ENCODE measurements around the gene LRRC45. TPM values are rescaled to one million over a fixed set of nuclear protein-coding genes. Genes with fewer than 3 reads are reported as not detected.

Gene LRRC45
- total and polyA plus RNA-seq, 9 of the 15 experiments (the other 6 are each of a cell fraction or from before 2014, with no cell fraction given): 3.5 to 21.5 (median 11.2) TPM; not detected in 2

DNA sequence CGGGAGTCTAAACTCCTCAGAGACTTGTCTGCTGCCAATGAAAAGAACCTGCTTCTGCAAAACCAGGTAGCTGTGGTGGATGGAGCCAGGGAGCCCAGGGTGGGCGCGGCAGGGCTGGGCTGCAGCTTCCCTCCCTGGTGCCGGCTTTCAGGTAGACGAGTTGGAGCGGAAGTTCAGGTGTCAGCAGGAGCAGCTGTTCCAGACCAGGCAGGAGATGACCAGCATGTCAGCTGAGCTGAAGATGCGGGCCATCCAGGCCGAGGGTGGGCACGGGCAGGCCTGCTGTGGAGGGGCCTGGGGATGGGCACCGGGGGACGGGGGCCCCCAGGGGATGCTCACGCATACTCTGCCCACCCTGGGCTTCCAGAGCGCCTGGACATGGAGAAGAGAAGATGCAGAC lies 5.1 kb downstream of the LRRC45 start (continued):
- no peak for TF ChIP-seq ETV5 (CRISPR knock-in tag; IDR thresholded peaks at IDR 0.05; ENCODE audit: low read depth)

DNA sequence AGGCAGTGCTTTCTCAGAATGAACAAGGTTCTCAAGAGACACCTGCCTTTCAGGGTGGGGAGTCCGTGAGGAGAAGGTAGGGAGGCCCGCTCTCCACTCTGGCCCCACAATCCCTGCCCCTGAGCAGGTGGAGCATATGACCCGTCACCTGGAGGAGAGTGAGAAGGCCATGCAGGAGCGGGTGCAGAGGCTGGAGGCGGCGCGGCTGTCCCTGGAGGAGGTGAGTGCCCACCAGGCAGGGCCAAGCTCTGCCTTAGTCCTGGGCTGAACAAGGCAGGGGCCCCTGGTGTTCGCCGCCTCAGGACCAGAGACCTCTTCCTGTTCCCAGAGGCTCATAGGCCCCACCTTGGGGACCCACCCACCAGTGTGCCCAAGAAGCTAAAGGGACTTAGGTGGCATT lies 5.9 kb downstream of the LRRC45 start:
- Histone ChIP-seq H3K27ac (ENCODE audit: extremely low read depth, low read depth, low read length) (no peak overlapping the region), H3K79me2 (ENCODE audit: control insufficient read depth, insufficient read depth, low read length) (peaks cover 20% of the 10 kb centered on the region), H3K9me3 (replicated peaks; ENCODE audit: control insufficient read depth, insufficient read depth, low read depth, low read length) (no peaks in the 10 kb centered on the region), H3K4me2 (ENCODE audit: insufficient read depth, low read length) (no peak overlapping the region), H3K36me3 (ENCODE audit: control insufficient read depth, insufficient read depth, low read length) (peaks cover 12% of the 10 kb centered on the region; the same call in 1 of the 3 replicates), H3K4me1 (replicated peaks in 1 of 2; ENCODE audit: control insufficient read depth in 2 of 2, insufficient read depth in 2 of 2, low read length in 2 of 2) (peaks cover 8 to 89% of the 10 kb centered on the region in 2 experiments), H3K9ac (ENCODE audit: insufficient read depth in 1 of 2, low read depth in 2 of 2, low read length in 2 of 2) (peak overlapping the region in 1 of 2 experiments; percentile 55; a peak in 1 of 4 replicates), H2AFZ (ENCODE audit: low read depth, low read length) (no peak overlapping the region), H3K9me1 (ENCODE audit: control insufficient read depth, insufficient read depth, low read length) (no peaks in the 10 kb centered on the region), H4K20me1 (replicated peaks; ENCODE audit: control insufficient read depth, insufficient read depth, low read length) (no peaks in the 10 kb centered on the region), H3K4me3 (no peak overlapping the region), H3K27me3 (ENCODE audit: control insufficient read depth in 2 of 2, insufficient read depth in 2 of 2, low read length in 2 of 2) (no peaks in the 10 kb centered on the region)
- BruUV-seq (replicated peaks): no TSS peak
- FAIRE-seq (no peak), DNase-seq (ENCODE audit: extremely low read depth in 1 of 4, low spot score in 3 of 4) (no peak), ATAC-seq (no peak)
- WGBS (ENCODE audit: insufficient coverage, low coverage, missing lambda C conversion rate): 87% methylated on average over 8 of the region's 9 CpGs
- intact Hi-C loops (cut with micrococcal nuclease): no loop called here
- ChIA-PET CTCF (ENCODE audit: low intra/inter-chr PET ratio) (no interaction called here), POLR2A (interaction anchor here (2.0 kb wide), 1 partner anchor 9 kb away, joined by 6 read pairs; the partner anchor contains the start of gene DCXR)
- in situ Hi-C loops (cut with MboI): no loop called here
- TF ChIP-seq ZNF76 (CRISPR knock-in tag; IDR thresholded peaks at IDR 0.05; ENCODE audit: borderline replicate concordance) (no peak), SREBF1 (IDR thresholded peaks at IDR 0.05; ENCODE audit: borderline replicate concordance, low read depth, low read length) (no peak), ETV1 (tag; conservative IDR thresholded peaks at IDR 0.05; ENCODE audit: low read depth) (no peak), TFAM (CRISPR knock-in tag; conservative IDR thresholded peaks at IDR 0.05) (no peak), ZNF444 (CRISPR knock-in tag; IDR thresholded peaks at IDR 0.05) (no peak), STAT5B (CRISPR knock-in tag; IDR thresholded peaks at IDR 0.05) (no peak), KAT2B (IDR thresholded peaks at IDR 0.05; ENCODE audit: low read depth, low read length) (no peak)
- TF ChIP-seq, protein P1, sequence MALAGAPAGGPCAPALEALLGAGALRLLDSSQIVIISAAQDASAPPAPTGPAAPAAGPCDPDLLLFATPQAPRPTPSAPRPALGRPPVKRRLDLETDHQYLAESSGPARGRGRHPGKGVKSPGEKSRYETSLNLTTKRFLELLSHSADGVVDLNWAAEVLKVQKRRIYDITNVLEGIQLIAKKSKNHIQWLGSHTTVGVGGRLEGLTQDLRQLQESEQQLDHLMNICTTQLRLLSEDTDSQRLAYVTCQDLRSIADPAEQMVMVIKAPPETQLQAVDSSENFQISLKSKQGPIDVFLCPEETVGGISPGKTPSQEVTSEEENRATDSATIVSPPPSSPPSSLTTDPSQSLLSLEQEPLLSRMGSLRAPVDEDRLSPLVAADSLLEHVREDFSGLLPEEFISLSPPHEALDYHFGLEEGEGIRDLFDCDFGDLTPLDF (CRISPR knock-in tag; IDR thresholded peaks at IDR 0.05): no peak
- TF ChIP-seq, protein P2, sequence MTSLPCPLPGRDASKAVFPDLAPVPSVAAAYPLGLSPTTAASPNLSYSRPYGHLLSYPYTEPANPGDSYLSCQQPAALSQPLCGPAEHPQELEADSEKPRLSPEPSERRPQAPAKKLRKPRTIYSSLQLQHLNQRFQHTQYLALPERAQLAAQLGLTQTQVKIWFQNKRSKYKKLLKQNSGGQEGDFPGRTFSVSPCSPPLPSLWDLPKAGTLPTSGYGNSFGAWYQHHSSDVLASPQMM (CRISPR knock-in tag; IDR thresholded peaks at IDR 0.05): no peak
- TF ChIP-seq, protein P3, sequence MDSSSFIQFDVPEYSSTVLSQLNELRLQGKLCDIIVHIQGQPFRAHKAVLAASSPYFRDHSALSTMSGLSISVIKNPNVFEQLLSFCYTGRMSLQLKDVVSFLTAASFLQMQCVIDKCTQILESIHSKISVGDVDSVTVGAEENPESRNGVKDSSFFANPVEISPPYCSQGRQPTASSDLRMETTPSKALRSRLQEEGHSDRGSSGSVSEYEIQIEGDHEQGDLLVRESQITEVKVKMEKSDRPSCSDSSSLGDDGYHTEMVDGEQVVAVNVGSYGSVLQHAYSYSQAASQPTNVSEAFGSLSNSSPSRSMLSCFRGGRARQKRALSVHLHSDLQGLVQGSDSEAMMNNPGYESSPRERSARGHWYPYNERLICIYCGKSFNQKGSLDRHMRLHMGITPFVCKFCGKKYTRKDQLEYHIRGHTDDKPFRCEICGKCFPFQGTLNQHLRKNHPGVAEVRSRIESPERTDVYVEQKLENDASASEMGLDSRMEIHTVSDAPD (CRISPR knock-in tag; IDR thresholded peaks at IDR 0.05): no peak
- TF ChIP-seq, protein P4, sequence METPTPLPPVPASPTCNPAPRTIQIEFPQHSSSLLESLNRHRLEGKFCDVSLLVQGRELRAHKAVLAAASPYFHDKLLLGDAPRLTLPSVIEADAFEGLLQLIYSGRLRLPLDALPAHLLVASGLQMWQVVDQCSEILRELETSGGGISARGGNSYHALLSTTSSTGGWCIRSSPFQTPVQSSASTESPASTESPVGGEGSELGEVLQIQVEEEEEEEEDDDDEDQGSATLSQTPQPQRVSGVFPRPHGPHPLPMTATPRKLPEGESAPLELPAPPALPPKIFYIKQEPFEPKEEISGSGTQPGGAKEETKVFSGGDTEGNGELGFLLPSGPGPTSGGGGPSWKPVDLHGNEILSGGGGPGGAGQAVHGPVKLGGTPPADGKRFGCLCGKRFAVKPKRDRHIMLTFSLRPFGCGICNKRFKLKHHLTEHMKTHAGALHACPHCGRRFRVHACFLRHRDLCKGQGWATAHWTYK (CRISPR knock-in tag; IDR thresholded peaks at IDR 0.05): no peak
- TF ChIP-seq, protein P5, sequence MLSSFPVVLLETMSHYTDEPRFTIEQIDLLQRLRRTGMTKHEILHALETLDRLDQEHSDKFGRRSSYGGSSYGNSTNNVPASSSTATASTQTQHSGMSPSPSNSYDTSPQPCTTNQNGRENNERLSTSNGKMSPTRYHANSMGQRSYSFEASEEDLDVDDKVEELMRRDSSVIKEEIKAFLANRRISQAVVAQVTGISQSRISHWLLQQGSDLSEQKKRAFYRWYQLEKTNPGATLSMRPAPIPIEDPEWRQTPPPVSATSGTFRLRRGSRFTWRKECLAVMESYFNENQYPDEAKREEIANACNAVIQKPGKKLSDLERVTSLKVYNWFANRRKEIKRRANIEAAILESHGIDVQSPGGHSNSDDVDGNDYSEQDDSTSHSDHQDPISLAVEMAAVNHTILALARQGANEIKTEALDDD (IDR thresholded peaks at IDR 0.05): no peak
- TF ChIP-seq, protein P6, sequence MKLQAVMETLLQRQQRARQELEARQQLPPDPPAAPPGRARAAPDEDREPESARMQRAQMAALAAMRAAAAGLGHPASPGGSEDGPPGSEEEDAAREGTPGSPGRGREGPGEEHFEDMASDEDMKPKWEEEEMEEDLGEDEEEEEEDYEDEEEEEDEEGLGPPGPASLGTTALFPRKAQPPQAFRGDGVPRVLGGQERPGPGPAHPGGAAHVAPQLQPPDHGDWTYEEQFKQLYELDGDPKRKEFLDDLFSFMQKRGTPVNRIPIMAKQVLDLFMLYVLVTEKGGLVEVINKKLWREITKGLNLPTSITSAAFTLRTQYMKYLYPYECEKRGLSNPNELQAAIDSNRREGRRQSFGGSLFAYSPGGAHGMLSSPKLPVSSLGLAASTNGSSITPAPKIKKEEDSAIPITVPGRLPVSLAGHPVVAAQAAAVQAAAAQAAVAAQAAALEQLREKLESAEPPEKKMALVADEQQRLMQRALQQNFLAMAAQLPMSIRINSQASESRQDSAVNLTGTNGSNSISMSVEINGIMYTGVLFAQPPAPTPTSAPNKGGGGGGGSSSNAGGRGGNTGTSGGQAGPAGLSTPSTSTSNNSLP (IDR thresholded peaks at IDR 0.05; ENCODE audit: borderline replicate concordance, low read depth, low read length): no peak
